Panc1 (cell line): ENCODE results near the gene ZMYM5. TPM values are rescaled to one million over a fixed set of nuclear protein-coding genes. Genes with fewer than 3 reads are reported as not detected.
"Not testable (repeated sequence)": the region's sequence is repeated elsewhere in the genome, so short reads cannot be mapped to it uniquely, and the experiment has no call there.

Experiments used
- ATAC-seq: fragments of 200-7000 bp; cut with Tn5 transposase; 2 replicates; pipeline ENCODE4 v1.9.1; 2020; ENCODE audit warnings: mild to moderate bottlenecking, moderate library complexity
- BruUV-seq: library from RNA; stranded (reverse); fragments of 400-500 nt; replicated peaks from 2 replicates; lab custom pipeline; 2021; lab: Mats Ljungman, UMichigan
- CTCF ChIA-PET: fragments of 300-600 bp; sonication (Branson Sonifier 250); formaldehyde crosslinking; loops from one replicate; lab custom pipeline; 2022; ENCODE audit warnings: antibody characterized with exemption; lab: Charles Lee
- POLR2A ChIA-PET: fragments of 300-600 bp; sonication (Branson Sonifier 250); formaldehyde crosslinking; loops from one replicate; lab custom pipeline; 2022; ENCODE audit warnings: antibody characterized with exemption; lab: Charles Lee
- DNase-seq: peaks from one replicate; pipeline ENCODE4 v3.0.0-alpha.2; 2010; ENCODE audit warnings: low read depth, low spot score
- H3K27ac ChIP-seq: 2 replicates; pipeline ENCODE4 v1.5.1; 2011; ENCODE audit warnings: mild to moderate bottlenecking, low read length, inconsistent platforms
- H3K27me3 ChIP-seq: fragments of 200-500 bp; sonication (Bioruptor generic); 2 replicates; pipeline ENCODE4 v1.6.0; 2014; ENCODE audit warnings: low read length, inconsistent platforms; ENCODE audit not compliant: control insufficient read depth, insufficient read depth
- H3K36me3 ChIP-seq: fragments of 200-500 bp; sonication (Bioruptor generic); 2 replicates; pipeline ENCODE4 v1.5.1; 2014; ENCODE audit warnings: inconsistent platforms, mild to moderate bottlenecking, low read length, moderate library complexity; ENCODE audit not compliant: control insufficient read depth, insufficient read depth
- H3K4me1 ChIP-seq: 2 replicates; pipeline ENCODE4 v1.5.1; 2011; ENCODE audit warnings: inconsistent platforms, mild to moderate bottlenecking, low read length, moderate library complexity; ENCODE audit not compliant: control insufficient read depth, insufficient read depth
- H3K4me3 ChIP-seq, 2 experiments: 2 replicates each; pipeline ENCODE4 v1.5.1; 2011 to 2012; ENCODE audit warnings: low read depth in 2 of 2, low read length in 2 of 2, mild to moderate bottlenecking in 2 of 2, inconsistent platforms in 1 of 2, moderate library complexity in 1 of 2
- H3K9me3 ChIP-seq: fragments of 200-500 bp; sonication (Bioruptor generic); 2 replicates; pipeline ENCODE4 v1.5.1; 2014; ENCODE audit warnings: low read depth, mild to moderate bottlenecking, inconsistent platforms, low read length, moderate library complexity; ENCODE audit not compliant: control insufficient read depth, insufficient read depth
- POLR2AphosphoS5 ChIP-seq: IDR thresholded peaks from 2 replicates; pipeline ENCODE4 v1.6.1; 2012; ENCODE audit warnings: mild to moderate bottlenecking, low read depth, low read length, moderate library complexity
- SIN3A ChIP-seq: IDR thresholded peaks from 2 replicates; pipeline ENCODE4 v1.6.1; 2012; ENCODE audit warnings: low read depth, mild to moderate bottlenecking, low read length, moderate library complexity, borderline replicate concordance; ENCODE audit not compliant: insufficient read depth
- TCF7L2 ChIP-seq: IDR thresholded peaks from 2 replicates; pipeline ENCODE4 v1.6.1; 2011; ENCODE audit warnings: mild to moderate bottlenecking, low read depth, low read length, inconsistent platforms
- in situ Hi-C: cut with HindIII; loops from 2 replicates; pipeline ENCODE4 v1.10.0; 2016; ENCODE audit warnings: low sequenced_read_pairs, low pct_unique_long_range_greater_than_20kb
- intact Hi-C: fragments of 100-400 bp; cut with micrococcal nuclease; formaldehyde crosslinking; loops from one replicate; pipeline ENCODE4 v1.10.0; 2022; ENCODE audit not compliant: unreplicated experiment
- total RNA-seq: library from RNA; stranded (reverse); gene quantifications from one replicate; pipeline ENCODE4 v1.2.1, GENCODE V29; 2021; ENCODE audit not compliant: unreplicated experiment
- TF ChIP-seq, protein P1 (sequence below), 2 experiments: IDR thresholded peaks; 2 replicates each; pipeline ENCODE4 v1.6.1; 2011 to 2012; ENCODE audit warnings: low read depth in 2 of 2, control low read depth in 1 of 2, low read length in 1 of 2, mild to moderate bottlenecking in 1 of 2, moderate library complexity in 1 of 2; ENCODE audit not compliant: insufficient read depth in 1 of 2
- TF ChIP-seq, protein P2 (sequence below): fragments of 450-650 bp; IDR thresholded peaks from 2 replicates; pipeline ENCODE4 v1.5.1; 2017; ENCODE audit warnings: mild to moderate bottlenecking

Gene ZMYM5
- total RNA-seq, 1 experiment from 2014 or later = 11.8 TPM

DNA sequence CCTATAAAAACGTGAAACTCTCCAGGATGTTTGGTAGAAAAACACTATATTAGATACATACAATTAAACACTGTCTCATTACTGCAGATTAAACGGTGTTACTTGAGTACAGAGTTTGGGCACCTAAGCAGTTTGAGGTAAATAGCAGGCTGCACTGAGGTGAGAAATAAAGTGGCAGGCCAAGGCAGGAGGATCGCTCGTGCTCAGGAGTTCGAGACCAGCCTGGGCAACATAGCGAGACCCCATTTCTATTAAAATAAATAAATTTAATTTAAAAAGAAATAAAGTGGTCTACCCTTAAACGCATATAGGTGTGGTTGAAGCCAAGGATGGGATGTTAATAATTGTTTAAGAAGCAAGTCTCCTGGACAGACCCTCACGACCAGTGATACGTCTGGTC is 81.9 kb downstream of the ZMYM5 start:
- ATAC-seq (no peak), DNase-seq (no peak)
- CTCF ChIA-PET = no interaction called here
- Histone ChIP-seq H3K4me1 (no peaks in the 10 kb centered on the region), H3K27ac (peak overlapping the region; percentile 85), H3K36me3 (peaks cover 5% of the 10 kb centered on the region; the same call in 1 of the 2 replicates), H3K27me3 (no peaks in the 10 kb centered on the region), H3K9me3 (no peaks in the 10 kb centered on the region), H3K4me3 (peak overlapping the region; percentile 87)
- in situ Hi-C loops (no loop called here), intact Hi-C loops (no loop called here)
- POLR2A ChIA-PET = interaction anchor here (0.6 kb wide), 1 partner anchor 79 kb away, joined by 14 read pairs; no protein-coding TSS in a partner anchor
- BruUV-seq = no TSS peak
- TF ChIP-seq, protein P1, sequence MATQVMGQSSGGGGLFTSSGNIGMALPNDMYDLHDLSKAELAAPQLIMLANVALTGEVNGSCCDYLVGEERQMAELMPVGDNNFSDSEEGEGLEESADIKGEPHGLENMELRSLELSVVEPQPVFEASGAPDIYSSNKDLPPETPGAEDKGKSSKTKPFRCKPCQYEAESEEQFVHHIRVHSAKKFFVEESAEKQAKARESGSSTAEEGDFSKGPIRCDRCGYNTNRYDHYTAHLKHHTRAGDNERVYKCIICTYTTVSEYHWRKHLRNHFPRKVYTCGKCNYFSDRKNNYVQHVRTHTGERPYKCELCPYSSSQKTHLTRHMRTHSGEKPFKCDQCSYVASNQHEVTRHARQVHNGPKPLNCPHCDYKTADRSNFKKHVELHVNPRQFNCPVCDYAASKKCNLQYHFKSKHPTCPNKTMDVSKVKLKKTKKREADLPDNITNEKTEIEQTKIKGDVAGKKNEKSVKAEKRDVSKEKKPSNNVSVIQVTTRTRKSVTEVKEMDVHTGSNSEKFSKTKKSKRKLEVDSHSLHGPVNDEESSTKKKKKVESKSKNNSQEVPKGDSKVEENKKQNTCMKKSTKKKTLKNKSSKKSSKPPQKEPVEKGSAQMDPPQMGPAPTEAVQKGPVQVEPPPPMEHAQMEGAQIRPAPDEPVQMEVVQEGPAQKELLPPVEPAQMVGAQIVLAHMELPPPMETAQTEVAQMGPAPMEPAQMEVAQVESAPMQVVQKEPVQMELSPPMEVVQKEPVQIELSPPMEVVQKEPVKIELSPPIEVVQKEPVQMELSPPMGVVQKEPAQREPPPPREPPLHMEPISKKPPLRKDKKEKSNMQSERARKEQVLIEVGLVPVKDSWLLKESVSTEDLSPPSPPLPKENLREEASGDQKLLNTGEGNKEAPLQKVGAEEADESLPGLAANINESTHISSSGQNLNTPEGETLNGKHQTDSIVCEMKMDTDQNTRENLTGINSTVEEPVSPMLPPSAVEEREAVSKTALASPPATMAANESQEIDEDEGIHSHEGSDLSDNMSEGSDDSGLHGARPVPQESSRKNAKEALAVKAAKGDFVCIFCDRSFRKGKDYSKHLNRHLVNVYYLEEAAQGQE (IDR thresholded peaks at IDR 0.05; ENCODE audit: insufficient read depth in 1 of 2, low read depth in 2 of 2, low read length in 1 of 2) = no peak
- TF ChIP-seq SIN3A (no peak), TCF7L2 (no peak), POLR2AphosphoS5 (no peak)
- TF ChIP-seq, protein P2, sequence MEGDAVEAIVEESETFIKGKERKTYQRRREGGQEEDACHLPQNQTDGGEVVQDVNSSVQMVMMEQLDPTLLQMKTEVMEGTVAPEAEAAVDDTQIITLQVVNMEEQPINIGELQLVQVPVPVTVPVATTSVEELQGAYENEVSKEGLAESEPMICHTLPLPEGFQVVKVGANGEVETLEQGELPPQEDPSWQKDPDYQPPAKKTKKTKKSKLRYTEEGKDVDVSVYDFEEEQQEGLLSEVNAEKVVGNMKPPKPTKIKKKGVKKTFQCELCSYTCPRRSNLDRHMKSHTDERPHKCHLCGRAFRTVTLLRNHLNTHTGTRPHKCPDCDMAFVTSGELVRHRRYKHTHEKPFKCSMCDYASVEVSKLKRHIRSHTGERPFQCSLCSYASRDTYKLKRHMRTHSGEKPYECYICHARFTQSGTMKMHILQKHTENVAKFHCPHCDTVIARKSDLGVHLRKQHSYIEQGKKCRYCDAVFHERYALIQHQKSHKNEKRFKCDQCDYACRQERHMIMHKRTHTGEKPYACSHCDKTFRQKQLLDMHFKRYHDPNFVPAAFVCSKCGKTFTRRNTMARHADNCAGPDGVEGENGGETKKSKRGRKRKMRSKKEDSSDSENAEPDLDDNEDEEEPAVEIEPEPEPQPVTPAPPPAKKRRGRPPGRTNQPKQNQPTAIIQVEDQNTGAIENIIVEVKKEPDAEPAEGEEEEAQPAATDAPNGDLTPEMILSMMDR = no peak

GRCh38 chr13:19780753-19781418 is 82.6 kb downstream of the ZMYM5 start:
- in situ Hi-C loops, H3K36me3 ChIP-seq, intact Hi-C loops, H3K9me3 ChIP-seq, H3K27me3 ChIP-seq, BruUV-seq, CTCF ChIA-PET, H3K4me1 ChIP-seq, DNase-seq: not testable (repeated sequence)
- peak; percentile 42 for ATAC-seq
- POLR2A ChIA-PET = interaction anchor here (0.6 kb wide), 1 partner anchor 80 kb away, joined by 14 read pairs; no protein-coding TSS in a partner anchor
- peak overlapping the region; percentile 87 for H3K4me3 ChIP-seq
- peak overlapping the region; percentile 85 for H3K27ac ChIP-seq

Other genes with a start within 250 kb of the ZMYM5 start
- 20.6 TPM for gene MPHOSPH8, start 230.0 kb downstream of the ZMYM5 start, total RNA-seq
- 39.1 TPM for gene PSPC1, start 80.7 kb downstream of the ZMYM5 start, total RNA-seq
- 64.3 TPM for gene ZMYM2, start 95.1 kb upstream of the ZMYM5 start, total RNA-seq